ENCODE data around the gene SPATA31C2.
"Not testable (repeated sequence)": the region's sequence is repeated elsewhere in the genome, so short reads cannot be mapped to it uniquely, and the experiment has no call there.

GRCh38 chr9:88113156-88114130 is 24.8 kb downstream of the SPATA31C2 start:
- not testable (repeated sequence) for TF ChIP-seq STAT6 (CRISPR knock-in tag; conservative IDR thresholded peaks at IDR 0.05; ENCODE audit: low read depth); CTCF (IDR thresholded peaks at IDR 0.05); GABPB1 (CRISPR knock-in tag; IDR thresholded peaks at IDR 0.05); ESRRA (CRISPR knock-in tag; IDR thresholded peaks at IDR 0.05; ENCODE audit: borderline replicate concordance); SP1 (CRISPR knock-in tag; conservative IDR thresholded peaks at IDR 0.05); USF1 (CRISPR knock-in tag; IDR thresholded peaks at IDR 0.05); JUN (CRISPR knock-in tag; IDR thresholded peaks at IDR 0.05); TEAD4 (CRISPR knock-in tag; IDR thresholded peaks at IDR 0.05)

Measured in WTC11 (cell line).